MM.1S (cell line): ENCODE data around the gene OTC.

Experiments used
- CTCF ChIP-seq: fragments of 300-600 bp; sonication (generic); IDR thresholded peaks from 2 replicates; pipeline ENCODE4 v1.5.1; 2016; ENCODE audit warnings: antibody characterized with exemption, low read length, mixed read lengths
- EZH2 ChIP-seq: fragments of 300-600 bp; sonication (generic); optimal IDR thresholded peaks from 2 replicates; pipeline ENCODE3; 2017; ENCODE audit warnings: low read depth, mild to moderate bottlenecking, antibody characterized with exemption, low read length, mixed read lengths
- EZH2phosphoT487 ChIP-seq: fragments of 300-600 bp; sonication (generic); IDR thresholded peaks from 2 replicates; pipeline ENCODE4 v1.6.1; 2018; ENCODE audit warnings: antibody characterized with exemption, low read length

- TF ChIP-seq CTCF (no peak), EZH2 (no peak), EZH2phosphoT487 (no peak)
These were observed 5.6 kb downstream of the OTC start for GRCh38 chrX:38357747-38358673.
